ENCODE results near the gene NFKBIB.

- no peak for TF ChIP-seq CTCF (conservative IDR thresholded peaks at IDR 0.05 in 1 of 2, IDR thresholded peaks at IDR 0.05 in 1 of 2; ENCODE audit: extremely low read depth in 1 of 2, insufficient read depth in 1 of 2, low read depth in 1 of 2, low read length in 2 of 2)
- TF ChIP-seq EZH2 (IDR thresholded peaks at IDR 0.05; ENCODE audit: borderline replicate concordance, low read length) = no peak
Observed at GRCh38 chr19:38900202-38900629, 447 bp downstream of the NFKBIB start.
